Suppressor macrophage (primary cell): ENCODE measurements around the gene SPATS1.
A peak's percentile ranks its signal among the peaks of the same experiment; 100 is the strongest.
"Not testable (repeated sequence)": the region's sequence is repeated elsewhere in the genome, so short reads cannot be mapped to it uniquely, and the experiment has no call there.

ENCODE experiments used
- DNase-seq, 4 experiments: peaks; one replicate each; pipeline ENCODE4 v3.0.0-alpha.2; 2020 to 2022

SPATS1 gene

DNA sequence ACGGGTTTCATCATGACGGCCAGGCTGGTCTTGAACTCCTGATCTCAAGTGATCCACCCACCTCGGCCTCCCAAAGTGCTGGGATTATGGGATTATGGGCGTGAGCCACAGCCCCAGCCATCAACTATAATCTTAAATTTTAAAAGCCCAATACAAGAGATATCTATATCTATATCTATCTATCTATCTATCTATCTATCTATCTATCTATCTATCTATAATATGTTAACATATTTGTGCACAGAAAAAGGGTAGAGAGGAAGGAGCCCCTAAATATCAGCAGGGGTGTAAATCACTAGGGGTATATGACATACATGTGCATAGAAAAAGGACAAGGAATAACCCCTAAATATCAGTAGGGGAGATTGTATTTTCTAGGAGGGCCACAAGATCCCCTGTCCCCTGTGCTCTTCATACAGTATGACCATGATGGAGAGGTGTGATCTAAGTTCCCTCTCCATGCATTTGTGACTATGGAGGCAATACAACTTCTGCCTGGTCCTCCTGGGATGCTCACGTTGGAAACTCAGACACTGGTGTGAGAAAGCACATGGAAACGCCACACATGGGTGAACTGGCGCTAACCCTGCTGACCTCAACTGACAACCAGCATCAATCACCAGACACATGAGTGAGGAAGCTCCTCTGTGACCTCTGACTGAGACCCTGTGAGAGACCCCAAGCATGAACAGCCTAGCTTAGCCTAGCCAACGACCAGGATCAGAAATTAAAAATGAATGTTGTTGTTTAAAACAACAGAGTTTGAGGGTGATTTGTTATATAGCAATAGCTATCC lies 1.2 kb upstream of the SPATS1 start:
- DNase-seq: no peak

DNA sequence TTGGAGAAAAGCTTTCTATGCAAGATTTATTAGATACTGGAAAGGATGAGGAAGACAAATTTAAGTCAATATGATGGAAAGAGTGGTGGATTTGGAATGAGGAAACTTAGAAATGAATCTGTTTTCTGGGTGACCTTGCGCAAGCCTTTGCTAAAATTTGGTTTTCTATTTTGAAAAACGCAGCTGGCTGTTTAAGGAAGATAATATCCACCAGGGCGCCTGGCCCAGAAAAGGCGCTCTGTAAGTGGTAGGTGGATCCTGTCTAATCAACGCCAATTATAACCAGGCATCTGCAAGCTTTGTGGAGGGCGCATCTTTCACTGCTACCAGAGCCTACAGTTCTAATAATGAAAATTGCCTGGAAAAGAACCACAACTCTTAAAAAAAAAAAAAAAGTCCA lies 398 bp upstream of the SPATS1 start:
- peak; percentile 39 to 62 (median 50) for DNase-seq

DNA sequence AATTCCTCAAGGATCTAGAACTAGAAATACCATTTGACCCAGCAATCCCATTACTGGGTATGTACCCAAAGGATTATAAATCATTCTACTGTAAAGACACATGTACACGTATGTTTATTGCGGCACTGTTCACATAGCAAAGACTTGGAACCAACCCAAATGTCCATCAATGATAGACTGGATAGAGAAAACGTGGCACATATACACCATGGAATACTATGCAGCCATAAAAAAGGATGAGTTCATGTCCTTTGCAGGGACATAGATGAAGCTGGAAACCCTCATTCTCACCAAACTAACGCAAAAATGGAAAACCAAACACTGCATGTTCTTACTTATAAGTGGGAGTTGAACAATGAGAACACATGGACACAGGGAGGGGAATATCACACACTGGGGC lies 4.4 kb downstream of the SPATS1 start:
- not testable (repeated sequence) for DNase-seq

DNA sequence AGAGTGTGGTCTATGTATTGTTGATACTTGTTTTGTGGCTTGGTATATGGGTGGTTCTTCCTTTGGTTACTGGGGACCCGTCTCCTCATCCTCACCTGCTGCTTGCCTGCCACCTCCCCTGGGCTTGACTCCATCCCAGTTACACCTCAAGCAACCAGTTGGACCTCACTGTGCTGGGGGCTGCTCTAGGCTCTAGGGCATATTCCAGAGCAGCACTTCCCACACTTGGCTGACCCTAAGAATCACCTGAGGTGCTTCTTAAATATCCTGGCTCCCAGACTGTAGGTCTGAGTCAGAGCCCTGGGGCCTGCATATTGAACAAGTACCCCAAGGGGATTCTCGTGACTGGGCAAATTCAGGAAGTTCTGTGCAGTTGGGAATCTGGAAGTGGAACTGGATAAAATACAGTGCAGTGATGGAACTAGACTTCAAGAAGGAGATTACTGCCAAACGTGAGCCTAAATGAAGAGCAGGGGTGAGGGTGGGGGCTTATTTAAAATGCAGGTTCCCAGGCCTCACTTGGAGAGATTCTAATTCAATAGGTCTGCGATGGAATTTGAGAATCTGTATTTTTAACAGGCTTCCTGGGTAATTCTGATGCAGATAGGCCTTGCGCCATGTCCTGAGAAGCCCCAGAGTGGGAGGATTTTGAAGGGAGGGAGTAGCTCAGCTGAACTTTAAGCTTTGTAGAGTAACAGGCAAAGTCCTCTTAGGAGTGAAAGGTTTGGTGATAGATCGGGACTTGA lies 7.6 kb downstream of the SPATS1 start:
- peak; percentile 49 to 71 (median 69) for DNase-seq

DNA sequence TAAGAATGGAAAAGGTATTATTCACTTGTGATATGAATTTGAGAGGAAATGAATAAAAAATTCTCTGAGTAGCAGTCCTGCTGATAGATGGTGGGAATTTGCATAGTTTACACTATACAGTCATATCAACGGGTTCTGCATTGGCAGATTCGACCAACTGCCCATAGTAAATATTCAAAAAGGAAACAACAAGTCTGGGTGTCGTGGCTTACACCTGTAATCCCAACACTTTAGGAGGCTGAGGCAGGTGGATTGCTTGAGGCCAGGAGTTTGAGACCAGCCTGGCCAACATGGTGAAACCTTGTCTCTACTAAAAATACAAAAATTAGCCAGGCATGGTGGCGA lies 8.2 kb downstream of the SPATS1 start:
- not testable (repeated sequence) for DNase-seq

DNA sequence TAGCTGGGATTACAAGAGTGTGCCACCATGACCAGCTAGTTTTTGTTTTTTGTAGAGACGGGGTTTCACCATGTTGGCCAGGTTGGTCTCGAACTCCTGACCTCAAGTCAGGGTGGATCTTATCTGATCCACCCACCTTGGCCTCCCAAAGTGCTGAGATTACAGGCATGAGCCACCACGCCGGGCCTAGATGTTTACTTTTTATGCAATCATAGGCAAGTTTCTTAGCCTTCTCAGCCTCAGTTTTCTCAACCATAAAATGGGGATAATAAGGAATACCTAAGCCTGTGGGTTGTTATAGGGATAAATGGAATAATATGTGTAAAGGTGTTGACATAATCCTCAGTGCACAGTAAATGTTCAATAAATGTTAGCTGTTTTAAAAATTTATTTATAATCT lies 9.8 kb downstream of the SPATS1 start:
- no peak for DNase-seq

DNA sequence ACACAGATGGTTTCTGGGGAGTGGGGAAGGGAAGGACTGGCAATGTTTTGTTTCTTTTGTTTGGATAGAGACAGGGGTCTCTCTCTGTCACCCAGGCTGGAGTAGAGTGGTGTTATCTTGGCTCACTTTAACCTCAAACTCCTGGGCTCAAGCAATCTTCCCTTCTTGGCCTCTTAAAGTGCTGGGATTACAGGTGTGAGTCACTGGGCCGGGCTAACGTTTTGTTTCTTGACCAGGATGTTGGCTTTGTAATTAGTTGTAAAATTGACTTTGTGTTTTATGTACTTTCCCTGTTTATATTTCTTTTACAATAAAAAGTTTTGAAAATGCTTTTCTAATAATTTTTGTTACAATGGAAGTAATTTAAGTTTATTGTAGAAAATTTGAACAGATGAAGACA lies 10.9 kb downstream of the SPATS1 start:
- DNase-seq: no peak

DNA sequence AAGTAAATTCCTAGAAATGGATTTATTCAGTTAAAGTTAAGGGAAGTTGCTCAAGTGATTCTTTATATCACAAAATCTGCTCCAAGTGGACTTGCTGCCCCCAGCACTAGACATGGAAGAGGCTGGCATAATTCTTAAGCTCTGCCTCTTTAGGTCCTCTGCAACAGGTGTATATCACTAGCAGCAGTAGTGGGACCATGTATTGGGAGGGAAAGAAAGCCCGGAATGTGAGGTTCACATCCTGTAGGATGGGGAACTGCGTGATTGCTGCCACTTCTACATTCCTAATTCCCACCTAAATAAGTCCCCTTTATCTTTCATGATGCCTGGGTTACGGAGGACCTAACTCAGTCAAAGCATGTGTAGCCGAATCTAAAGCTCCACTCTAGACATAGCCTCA lies 13.2 kb downstream of the SPATS1 start:
- DNase-seq: no peak

DNA sequence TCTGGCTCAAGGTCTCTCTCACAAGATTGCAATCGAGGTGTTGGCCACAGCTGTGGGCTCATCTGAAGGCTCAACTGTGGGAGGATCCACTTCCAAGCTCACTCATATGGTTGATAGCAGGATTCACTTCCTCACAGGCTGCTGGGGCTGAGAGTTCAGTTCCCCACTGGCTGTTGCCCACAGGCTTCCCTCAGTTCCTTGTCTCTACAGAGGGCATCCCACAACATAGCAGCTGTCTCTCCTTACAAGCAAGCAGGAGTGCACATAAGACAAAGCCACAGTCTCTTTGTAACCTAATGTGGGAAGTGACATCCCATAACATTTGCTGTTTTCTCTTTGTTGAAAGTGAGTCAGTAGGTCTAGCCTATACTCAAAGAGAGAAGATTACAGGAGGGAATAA lies 14.0 kb downstream of the SPATS1 start:
- DNase-seq: peak; percentile 56 to 77 (median 77)

DNA sequence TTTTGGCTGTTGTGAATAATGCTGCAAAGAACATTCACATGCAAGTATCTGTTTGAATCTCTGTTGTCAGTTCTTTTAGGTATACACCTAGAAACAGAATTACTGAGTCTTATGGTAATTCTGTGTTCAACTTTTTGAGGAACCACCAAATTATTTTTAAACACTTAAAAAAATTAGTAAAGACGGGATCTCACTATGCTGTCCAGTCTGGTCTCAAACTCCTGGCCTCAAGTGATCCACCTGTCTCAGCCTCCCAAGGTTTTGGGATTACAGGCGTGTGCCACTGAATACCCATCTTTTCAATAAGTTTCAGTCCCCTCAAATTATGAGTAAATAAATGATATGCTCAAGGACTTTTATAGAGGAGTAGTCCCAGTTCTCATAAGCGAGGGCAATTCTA lies 17.5 kb downstream of the SPATS1 start:
- DNase-seq: no peak

DNA sequence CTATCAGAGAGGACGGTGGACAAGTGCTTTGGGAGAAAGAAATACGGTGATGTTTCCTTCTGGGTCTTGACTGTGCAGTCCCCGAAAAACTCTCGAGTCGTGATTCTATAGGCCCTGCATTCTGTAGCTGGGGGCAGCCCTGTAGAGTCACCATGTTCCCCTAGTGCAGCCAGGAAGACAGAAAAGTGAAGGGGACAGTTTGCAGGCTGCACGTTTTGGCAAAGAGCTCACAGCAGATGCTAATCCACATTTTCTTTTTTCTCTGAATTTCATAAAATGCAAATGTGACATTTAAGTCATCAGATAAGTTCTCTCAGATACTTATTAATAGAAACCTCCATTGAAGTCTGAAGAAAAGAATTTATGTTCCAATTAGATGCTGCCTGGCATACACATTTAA lies 19.5 kb downstream of the SPATS1 start:
- no peak for DNase-seq

DNA sequence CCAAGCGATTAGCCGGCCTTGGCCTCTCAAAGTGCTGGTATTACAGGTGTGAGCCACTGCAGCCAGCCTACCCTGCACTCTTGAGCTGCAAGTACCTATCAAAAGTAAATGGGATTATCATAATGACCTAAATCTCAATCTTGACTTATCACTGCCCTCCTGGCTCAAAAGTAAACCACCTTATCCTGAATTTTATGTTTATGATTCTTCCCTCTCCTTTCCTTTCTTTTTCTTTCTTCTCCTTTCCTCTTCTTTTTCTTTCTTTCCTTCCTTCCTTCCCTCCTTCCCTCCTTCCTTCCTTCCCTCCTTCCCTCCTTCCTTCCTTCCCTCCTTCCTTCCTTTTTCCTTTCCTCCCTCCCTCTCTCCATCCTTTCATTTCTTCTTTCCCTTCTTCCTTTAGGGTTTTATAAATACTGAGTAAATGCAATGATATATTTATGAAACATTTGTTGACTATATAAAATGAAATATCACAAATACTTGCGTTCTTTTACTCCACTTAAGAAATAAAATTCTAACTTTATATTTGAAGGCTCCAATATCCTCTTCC lies 21.0 kb downstream of the SPATS1 start:
- no peak for DNase-seq

DNA sequence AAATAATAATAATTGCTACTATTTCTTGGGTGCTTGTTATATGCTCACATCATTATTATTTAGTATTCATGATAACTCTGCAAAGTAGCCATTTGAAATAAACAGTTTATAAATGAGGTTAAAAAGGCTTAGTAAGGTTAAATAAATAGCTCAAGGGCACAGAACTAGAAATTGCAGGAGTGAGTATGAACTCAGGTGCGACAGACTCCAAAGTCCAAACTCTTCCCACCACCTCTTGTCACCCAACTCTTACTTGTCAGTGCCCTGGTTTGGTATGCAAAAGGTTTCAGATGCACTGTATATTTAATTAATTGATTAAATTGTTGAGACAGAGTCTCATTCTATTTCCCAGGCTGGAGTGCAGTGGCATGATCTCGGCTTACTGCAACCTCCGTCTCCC lies 24.3 kb downstream of the SPATS1 start:
- no peak for DNase-seq

DNA sequence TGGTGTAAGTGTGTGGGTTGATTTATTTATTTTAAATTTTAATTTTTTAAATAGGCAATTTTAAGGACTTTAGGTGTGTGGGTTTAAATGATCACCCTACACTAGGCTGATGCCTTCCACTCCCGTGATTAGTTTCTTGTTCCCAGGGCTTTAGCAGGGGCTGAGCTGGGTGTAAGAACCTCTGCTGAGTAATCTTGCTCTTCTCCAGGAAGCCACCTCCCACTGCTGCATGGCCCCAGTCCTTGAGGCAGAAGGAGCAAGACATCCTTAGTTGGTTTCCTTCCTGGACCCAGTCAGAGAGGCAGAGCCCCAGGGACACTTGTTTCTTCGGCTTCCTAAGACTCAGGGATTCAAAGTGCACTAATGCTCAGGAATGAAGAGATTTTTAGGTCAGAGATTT lies 25.2 kb downstream of the SPATS1 start:
- peak; percentile 54 to 79 (median 72) for DNase-seq

DNA sequence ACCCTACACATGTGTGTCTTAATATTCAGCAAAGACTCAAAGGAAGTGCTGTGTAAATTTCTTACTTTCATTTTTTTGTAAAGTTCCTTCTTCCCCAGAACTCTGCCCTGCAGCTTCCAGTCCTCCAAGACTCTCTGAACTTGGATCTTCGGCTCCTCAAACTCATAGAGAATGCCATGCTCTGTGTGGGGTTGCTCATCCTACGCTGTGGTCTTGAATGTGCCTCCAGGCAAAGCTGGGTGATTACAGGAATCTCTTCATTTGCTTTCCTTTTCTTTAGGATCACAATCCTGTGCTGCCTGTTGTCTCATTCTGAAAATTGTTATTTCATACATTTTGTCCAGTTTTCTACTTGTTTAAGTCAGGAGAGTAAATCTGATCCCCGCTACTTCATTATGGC lies 30.6 kb downstream of the SPATS1 start:
- peak in 1 of 4 experiments; percentile 21 for DNase-seq

DNA sequence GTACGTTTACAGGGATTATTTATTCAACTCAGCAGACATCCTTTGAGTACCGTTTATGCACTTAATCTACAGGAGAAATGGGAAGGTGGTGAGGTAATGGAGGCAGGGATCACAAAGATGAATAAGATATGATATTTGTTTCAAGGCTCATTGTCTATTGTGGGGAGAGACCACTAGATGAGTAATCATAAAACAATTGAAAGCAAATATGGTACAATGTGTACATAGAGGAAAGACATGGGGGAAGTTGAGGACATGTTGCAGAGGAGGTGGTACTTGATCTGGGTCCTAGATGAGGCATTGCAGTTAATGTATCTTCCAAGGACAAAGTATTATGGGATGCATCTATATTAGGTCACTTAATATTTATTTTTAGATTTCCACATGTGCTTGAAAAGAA lies 31.3 kb downstream of the SPATS1 start:
- DNase-seq: no peak

DNA sequence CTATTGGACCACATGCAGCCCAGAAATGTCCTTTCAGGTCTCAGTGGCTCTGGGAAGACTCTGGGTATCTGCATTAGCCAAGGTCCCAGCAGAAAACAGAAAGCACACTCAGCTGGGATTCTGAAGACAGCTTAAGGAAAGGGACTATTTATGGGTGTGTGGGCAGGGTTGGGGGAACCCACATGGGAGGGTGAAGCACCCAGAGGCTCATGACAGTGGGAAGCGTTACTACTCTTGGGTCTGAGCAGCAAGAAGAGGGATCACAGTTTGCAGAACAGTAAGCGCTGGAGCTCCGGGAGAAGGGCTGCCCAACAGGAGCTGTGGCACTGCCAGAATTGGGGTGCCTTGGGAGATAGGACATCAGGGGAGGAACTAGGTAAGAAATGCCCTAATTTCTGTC lies 32.6 kb downstream of the SPATS1 start:
- DNase-seq: peak in 3 of 4 experiments; percentile 33 to 50 (median 34)

DNA sequence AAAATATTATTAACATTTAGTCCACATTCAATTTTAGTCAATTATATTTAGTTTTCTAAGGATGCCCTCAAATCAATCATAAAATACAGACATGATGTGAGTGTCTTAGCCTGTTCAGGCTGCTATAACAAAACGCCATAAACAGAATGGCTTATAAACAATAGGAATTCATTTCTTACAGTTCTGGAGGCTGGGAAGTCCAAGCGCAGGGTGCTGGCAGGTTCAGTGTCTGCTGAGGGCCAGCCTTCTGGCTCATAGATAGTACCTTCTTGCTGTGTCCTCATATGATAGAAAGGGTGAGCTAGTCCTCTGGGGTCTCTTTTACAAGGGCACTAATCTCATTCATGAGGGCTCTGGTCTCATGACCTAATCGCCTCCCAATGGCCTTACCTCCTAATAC lies 35.0 kb downstream of the SPATS1 start:
- DNase-seq: no peak

DNA sequence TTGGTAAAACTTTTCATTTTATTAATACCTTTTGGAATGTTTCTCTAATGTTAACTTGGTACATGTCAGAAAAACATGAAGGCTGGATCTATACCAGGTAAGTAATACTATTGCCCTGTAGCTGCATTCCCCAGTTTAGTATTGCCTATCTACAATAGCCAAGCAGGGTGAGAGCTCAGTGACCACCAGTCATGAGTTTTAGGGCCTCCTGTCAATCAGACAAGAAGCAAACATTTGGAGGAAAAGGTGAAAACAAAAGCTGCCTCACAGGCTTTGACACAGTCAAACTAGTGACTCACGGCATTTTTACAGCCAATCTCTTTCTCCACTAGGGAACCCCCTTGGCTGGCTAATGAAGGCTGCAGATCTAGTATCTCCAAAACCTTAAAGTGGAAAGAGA lies 35.5 kb downstream of the SPATS1 start:
- no peak for DNase-seq

DNA sequence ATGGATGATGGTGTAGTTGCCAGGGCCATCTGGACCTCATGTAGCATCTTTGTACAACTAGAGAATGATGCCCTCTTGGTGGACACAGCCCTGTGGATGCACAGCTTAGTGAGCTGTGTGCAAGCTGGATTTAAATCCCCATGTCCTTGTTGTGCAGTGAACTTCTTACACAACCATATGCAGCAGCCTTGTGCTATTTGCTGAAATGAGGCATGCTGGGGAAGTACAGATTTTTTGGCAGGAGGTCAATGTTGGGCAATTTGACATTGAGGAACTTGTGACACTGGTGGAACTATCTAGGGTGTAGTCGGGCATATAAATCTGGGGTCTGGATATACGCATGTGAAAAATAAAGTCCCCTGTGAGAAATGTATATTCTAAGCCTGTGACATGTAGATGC lies 39.3 kb downstream of the SPATS1 start:
- peak; percentile 83 to 96 (median 92) for DNase-seq

DNA sequence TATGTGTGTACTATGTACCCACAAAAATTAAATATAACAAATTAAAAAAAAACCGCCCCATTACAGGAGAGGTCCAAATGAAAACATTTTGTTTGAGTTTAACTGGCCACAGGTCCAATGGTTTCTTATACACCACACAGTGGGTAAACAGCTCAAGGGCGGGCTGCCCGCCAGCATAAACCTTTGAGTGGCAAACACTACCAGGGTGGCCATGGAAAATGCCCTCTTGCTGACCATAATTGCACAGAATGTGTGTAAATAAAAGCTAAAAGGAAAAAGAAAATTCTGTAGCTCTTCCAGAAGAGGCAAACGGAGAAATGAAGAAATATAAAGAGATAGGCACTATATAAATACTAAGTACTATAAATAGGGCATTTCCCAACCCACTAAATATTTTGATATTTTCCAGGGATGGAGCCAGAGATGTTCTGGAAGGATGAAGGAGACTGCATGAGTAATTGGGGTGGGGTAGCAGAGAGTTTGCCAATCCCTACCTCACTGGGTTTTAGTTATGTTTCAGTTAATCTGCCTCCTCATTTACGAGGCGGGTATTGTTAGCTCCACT lies 44.0 kb downstream of the SPATS1 start:
- no peak for DNase-seq

DNA sequence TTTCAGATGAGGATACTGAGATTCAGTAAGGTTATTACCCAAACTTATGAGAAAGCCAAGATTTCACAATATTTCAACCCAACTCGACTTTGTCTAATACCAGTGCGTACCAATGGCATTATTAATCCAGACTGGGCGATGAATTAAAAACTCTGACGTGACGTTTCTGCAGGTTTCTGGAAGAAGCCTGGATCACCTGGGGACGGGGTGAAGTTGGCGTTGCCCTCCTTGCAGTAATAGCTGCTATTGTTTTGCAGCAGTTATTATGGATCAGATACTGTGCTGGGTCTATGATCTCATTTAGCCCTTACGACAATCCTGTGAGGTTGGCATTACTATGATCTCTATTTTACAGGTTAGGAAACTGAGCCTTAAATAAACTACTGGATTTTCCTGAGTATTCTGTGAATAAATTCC lies 44.5 kb downstream of the SPATS1 start:
- DNase-seq: peak in 3 of 4 experiments; percentile 9 to 28 (median 21)

DNA sequence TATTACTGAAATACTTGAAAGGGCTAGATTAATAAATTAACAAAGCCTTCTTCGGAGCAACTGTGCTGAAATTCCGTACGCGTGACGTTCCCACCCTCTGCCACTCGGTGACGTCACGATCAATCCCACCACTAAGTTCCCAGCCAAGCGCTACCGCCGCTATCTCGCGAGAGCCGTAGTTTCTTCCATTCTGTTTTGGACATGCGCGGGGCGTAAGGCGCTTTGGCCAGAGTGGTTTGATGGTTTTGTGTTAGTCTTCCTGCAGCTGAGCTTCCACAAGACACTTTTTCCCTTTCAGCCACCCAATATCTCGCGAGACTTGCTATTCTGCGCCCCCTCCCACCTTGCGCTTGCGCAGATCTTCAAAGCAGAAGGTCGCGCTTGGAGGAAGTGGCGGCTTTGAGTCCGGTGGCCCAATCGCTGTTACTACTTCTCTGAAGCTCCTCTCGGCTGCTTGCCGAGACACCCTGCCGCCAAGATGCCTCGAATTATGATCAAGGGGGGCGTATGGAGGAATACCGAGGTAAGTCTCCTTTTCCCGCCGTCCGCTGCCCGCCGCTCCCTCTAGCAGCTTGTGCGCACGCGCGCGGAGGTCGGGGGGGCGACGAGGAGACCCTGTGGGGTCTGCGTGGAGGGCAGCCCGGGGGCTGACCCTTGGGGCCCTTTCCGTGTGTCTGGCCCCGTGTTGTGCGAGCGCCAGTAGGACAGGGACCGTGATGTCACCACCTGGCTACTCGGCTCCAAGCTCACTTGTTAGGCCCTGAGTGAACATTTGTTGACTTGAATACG lies 45.1 kb downstream of the SPATS1 start, which contains the start of gene CDC5L:
Gene CDC5L (plus strand): TSS at position 361 of the 789 bp plus-strand sequence. CDS start 118 bp downstream, at position 479.
- DNase-seq: peak; percentile 96 to 98 (median 98)
